GM21381 (cell line): Measurements from ENCODE around the gene MYO1F.

Source experiments
- ATAC-seq: cut with Tn5 transposase; IDR thresholded peaks from one replicate; pipeline ENCODE4 v1.9.1; 2021; ENCODE audit warnings: mild to moderate bottlenecking, moderate library complexity; ENCODE audit not compliant: unreplicated experiment

The MYO1F gene

GRCh38 chr19:8473648-8474476 lies 103.4 kb downstream of the MYO1F start:
- ATAC-seq: peak; percentile 53
